HCT116 (cell line): ENCODE results near the gene AP2S1.

ENCODE experiments used
- CEBPB ChIP-seq: IDR thresholded peaks from 2 replicates; pipeline ENCODE4 v1.6.1; 2012; ENCODE audit warnings: low read depth
- EZH2 ChIP-seq: fragments of 200-600 bp; sonication (generic); IDR thresholded peaks from 2 replicates; pipeline ENCODE4 v1.6.1; 2017; ENCODE audit warnings: antibody characterized with exemption, mixed run types
- JUND ChIP-seq: IDR thresholded peaks from 2 replicates; pipeline ENCODE4 v1.6.1; 2012
- POLR2A ChIP-seq: IDR thresholded peaks from 2 replicates; pipeline ENCODE4 v1.7.0; 2011; ENCODE audit warnings: borderline replicate concordance; ENCODE audit not compliant: insufficient read depth, insufficient read length; ENCODE audit errors: extremely low read depth
- POLR2AphosphoS5 ChIP-seq: IDR thresholded peaks from 2 replicates; pipeline ENCODE4 v1.6.1; 2011; ENCODE audit warnings: mild to moderate bottlenecking, low read depth, low read length, moderate library complexity
- TCF7L2 ChIP-seq: IDR thresholded peaks from 2 replicates; pipeline ENCODE4 v1.7.0; 2011; ENCODE audit warnings: borderline replicate concordance, inconsistent platforms; ENCODE audit not compliant: insufficient read depth, insufficient read length; ENCODE audit errors: extremely low read depth
- YY1 ChIP-seq: IDR thresholded peaks from 2 replicates; pipeline ENCODE4 v1.6.1; 2011; ENCODE audit warnings: low read length, low read depth, moderate library complexity, mild to moderate bottlenecking; ENCODE audit not compliant: insufficient replicate concordance; ENCODE audit errors: extremely low read depth
- ZNF274 ChIP-seq: fragments of 200-500 bp; sonication (Bioruptor generic); IDR thresholded peaks from 2 replicates; pipeline ENCODE4 v1.6.1; 2014; ENCODE audit warnings: mild to moderate bottlenecking, low read depth, low read length, inconsistent platforms
- TF ChIP-seq, protein P1 (sequence below), 3 experiments: fragments of 200-600 bp in 1 of 3; sonication (generic) in 1 of 3; IDR thresholded peaks in 2 of 3; conservative IDR thresholded peaks in 1 of 3; 2 replicates each; pipeline ENCODE4 v1.5.1; 2012 to 2017; ENCODE audit warnings: low read depth in 2 of 3, low read length in 2 of 3, antibody characterized with exemption in 1 of 3, borderline replicate concordance in 1 of 3, control low read depth in 1 of 3, mild to moderate bottlenecking in 1 of 3, mixed read lengths in 1 of 3, mixed run types in 1 of 3, moderate library complexity in 1 of 3; ENCODE audit not compliant: insufficient read depth in 1 of 3

DNA sequence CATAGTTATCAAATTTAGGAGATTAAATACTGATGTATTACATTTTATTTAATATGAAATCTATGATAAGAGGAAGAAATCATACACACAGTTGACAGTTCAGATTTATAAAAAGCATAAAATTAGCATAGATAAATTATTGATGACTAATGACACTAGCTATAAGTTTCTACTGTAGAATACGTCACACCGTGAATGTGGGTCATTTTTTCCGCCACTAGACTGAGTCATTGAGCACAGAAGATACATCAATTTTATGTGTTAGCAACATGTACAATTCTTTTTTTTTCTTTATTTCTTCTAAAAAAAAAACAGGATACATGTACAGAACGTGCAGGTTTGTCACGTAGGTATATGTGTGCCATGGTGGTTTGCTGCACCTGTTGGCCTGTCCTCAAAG, 22.2 kb downstream of the AP2S1 start:
- TF ChIP-seq, protein P1, sequence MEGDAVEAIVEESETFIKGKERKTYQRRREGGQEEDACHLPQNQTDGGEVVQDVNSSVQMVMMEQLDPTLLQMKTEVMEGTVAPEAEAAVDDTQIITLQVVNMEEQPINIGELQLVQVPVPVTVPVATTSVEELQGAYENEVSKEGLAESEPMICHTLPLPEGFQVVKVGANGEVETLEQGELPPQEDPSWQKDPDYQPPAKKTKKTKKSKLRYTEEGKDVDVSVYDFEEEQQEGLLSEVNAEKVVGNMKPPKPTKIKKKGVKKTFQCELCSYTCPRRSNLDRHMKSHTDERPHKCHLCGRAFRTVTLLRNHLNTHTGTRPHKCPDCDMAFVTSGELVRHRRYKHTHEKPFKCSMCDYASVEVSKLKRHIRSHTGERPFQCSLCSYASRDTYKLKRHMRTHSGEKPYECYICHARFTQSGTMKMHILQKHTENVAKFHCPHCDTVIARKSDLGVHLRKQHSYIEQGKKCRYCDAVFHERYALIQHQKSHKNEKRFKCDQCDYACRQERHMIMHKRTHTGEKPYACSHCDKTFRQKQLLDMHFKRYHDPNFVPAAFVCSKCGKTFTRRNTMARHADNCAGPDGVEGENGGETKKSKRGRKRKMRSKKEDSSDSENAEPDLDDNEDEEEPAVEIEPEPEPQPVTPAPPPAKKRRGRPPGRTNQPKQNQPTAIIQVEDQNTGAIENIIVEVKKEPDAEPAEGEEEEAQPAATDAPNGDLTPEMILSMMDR (IDR thresholded peaks at IDR 0.05 in 2 of 3, conservative IDR thresholded peaks at IDR 0.05 in 1 of 3; ENCODE audit: borderline replicate concordance in 1 of 3, insufficient read depth in 1 of 3, low read depth in 2 of 3, low read length in 2 of 3) = no peak
- TF ChIP-seq CEBPB (no peak), EZH2 (no peak), POLR2A (no peak), JUND (no peak), TCF7L2 (no peak), YY1 (no peak), POLR2AphosphoS5 (no peak), ZNF274 (no peak)
